Epithelial cell of proximal tubule (primary cell): Measurements from ENCODE around the gene SAMD8. TPM values are rescaled to one million over a fixed set of nuclear protein-coding genes. Genes with fewer than 3 reads are reported as not detected.
A peak's percentile ranks its signal among the peaks of the same experiment; 100 is the strongest.
"Not testable (repeated sequence)": the region's sequence is repeated elsewhere in the genome, so short reads cannot be mapped to it uniquely, and the experiment has no call there.

Experiments
- DNase-seq: peaks from one replicate; pipeline ENCODE4 v3.0.0-alpha.2; 2011; ENCODE audit warnings: low read depth
- H3K4me3 ChIP-seq: 2 replicates; pipeline ENCODE4 v1.5.1; 2011; ENCODE audit warnings: low read depth, mild to moderate bottlenecking, low read length
- CTCF ChIP-seq: conservative IDR thresholded peaks from 2 replicates; pipeline ENCODE4 v1.5.1; 2012; ENCODE audit warnings: low read depth, mild to moderate bottlenecking, low read length
- total RNA-seq: library from RNA; depleted of rRNA; stranded (reverse); fragments of >200 nt; gene quantifications from 2 replicates; pipeline ENCODE4 v1.2.3, GENCODE V29; 2015

The SAMD8 gene
- total RNA-seq, 1 donor from 2014 or later: 11.3 TPM

- no peak for DNase-seq
- no peak overlapping the region for H3K4me3 ChIP-seq
- TF ChIP-seq CTCF: no peak
These were observed 18.1 kb downstream of the SAMD8 start for GRCh38 chr10:75129537-75129936.

GRCh38 chr10:75133701-75134100 lies 22.2 kb downstream of the SAMD8 start:
- not testable (repeated sequence) for DNase-seq, H3K4me3 ChIP-seq

GRCh38 chr10:75136346-75136745 lies 24.9 kb downstream of the SAMD8 start:
- no peak overlapping the region for H3K4me3 ChIP-seq
- TF ChIP-seq CTCF: no peak
- peak; percentile 18 for DNase-seq

- H3K4me3 ChIP-seq: no peak overlapping the region
- no peak for TF ChIP-seq CTCF
- peak; percentile 26 for DNase-seq
These were observed 26.3 kb downstream of the SAMD8 start for GRCh38 chr10:75137533-75138438.

- no peak for TF ChIP-seq CTCF
- DNase-seq: no peak
- H3K4me3 ChIP-seq: no peak overlapping the region
These were observed 28.8 kb downstream of the SAMD8 start for GRCh38 chr10:75140246-75140645.

GRCh38 chr10:75143353-75143752 lies 31.9 kb downstream of the SAMD8 start:
- no peak for DNase-seq
- no peak overlapping the region for H3K4me3 ChIP-seq
- no peak for TF ChIP-seq CTCF

GRCh38 chr10:75145590-75145989 lies 34.1 kb downstream of the SAMD8 start:
- no peak overlapping the region for H3K4me3 ChIP-seq
- no peak for DNase-seq
- no peak for TF ChIP-seq CTCF
